IMR-90 (cell line): ENCODE results near the gene MSL3B. TPM values are rescaled to one million over a fixed set of nuclear protein-coding genes. Genes with fewer than 3 reads are reported as not detected.

Experiments used
- polyA plus RNA-seq, 3 experiments: library from polyadenylated mRNA; depleted of rRNA; stranded (reverse); fragments of >200 nt; gene quantifications; 2 replicates each; pipeline ENCODE4 v1.2.3, GENCODE V29; 2012; ENCODE audit warnings: low replicate concordance in 1 of 3
- total RNA-seq: library from RNA; depleted of rRNA; stranded (reverse); fragments of >200 nt; gene quantifications from 2 replicates; pipeline ENCODE4 v1.2.3, GENCODE V29; 2012; rRNA removed

MSL3B gene

Other genes with a start within 250 kb of the MSL3B start
- gene UGT1A10, start 231.9 kb downstream of the MSL3B start, total RNA-seq = not detected in 2 replicates
- gene UGT1A10, start 231.9 kb downstream of the MSL3B start, polyA plus RNA-seq (2012; rRNA removed) = not detected in 2 replicates
- gene UGT1A9, start 196.5 kb downstream of the MSL3B start, total RNA-seq = not detected in 2 replicates
- not detected in 2 replicates for gene UGT1A9, start 196.5 kb downstream of the MSL3B start, polyA plus RNA-seq (2012; rRNA removed)
- gene UGT1A7, start 186.5 kb downstream of the MSL3B start, total RNA-seq = not detected in 2 replicates
- gene UGT1A7, start 186.5 kb downstream of the MSL3B start, polyA plus RNA-seq (2012; rRNA removed) = not detected in 2 replicates
- gene UGT1A6, start 175.5 kb downstream of the MSL3B start, total RNA-seq = not detected in 2 replicates
- gene UGT1A6, start 175.5 kb downstream of the MSL3B start, polyA plus RNA-seq (2012; rRNA removed) = not detected in 2 replicates
- gene UGT1A5, start 155.5 kb downstream of the MSL3B start, total RNA-seq = not detected in 2 replicates
- gene UGT1A5, start 155.5 kb downstream of the MSL3B start, polyA plus RNA-seq (2012; rRNA removed) = not detected in 2 replicates
- gene UGT1A4, start 149.7 kb downstream of the MSL3B start, total RNA-seq = not detected in 2 replicates
- gene UGT1A4, start 149.7 kb downstream of the MSL3B start, polyA plus RNA-seq (2012; rRNA removed) = not detected in 2 replicates
- gene UGT1A3, start 139.3 kb downstream of the MSL3B start, total RNA-seq = not detected in 2 replicates
- not detected in 2 replicates for gene UGT1A3, start 139.3 kb downstream of the MSL3B start, polyA plus RNA-seq (2012; rRNA removed)
- not detected in 2 replicates for gene UGT1A1, start 108.1 kb downstream of the MSL3B start, total RNA-seq
- gene UGT1A1, start 108.1 kb downstream of the MSL3B start, polyA plus RNA-seq (2012; rRNA removed) = not detected in 2 replicates
- gene MROH2A, start 90.1 kb downstream of the MSL3B start, total RNA-seq = not detected in 2 replicates
- not detected in 2 replicates for gene MROH2A, start 90.1 kb downstream of the MSL3B start, polyA plus RNA-seq (2012; rRNA removed)
- 22.6 and 24.2 TPM in 2 replicates for gene HJURP, start 13.9 kb downstream of the MSL3B start, total RNA-seq
- 26.5 and 27.1 TPM in 2 replicates for gene HJURP, start 13.9 kb downstream of the MSL3B start, polyA plus RNA-seq (2012; rRNA removed)
- not detected in 2 replicates for gene TRPM8, start 49.0 kb upstream of the MSL3B start, total RNA-seq
- 0.10 TPM in 1 of 2 replicates, not detected in the other for gene TRPM8, start 49.0 kb upstream of the MSL3B start, polyA plus RNA-seq (2012; rRNA removed)
- not detected in 2 replicates for gene SPP2, start 182.3 kb upstream of the MSL3B start, total RNA-seq
- not detected in 2 replicates for gene SPP2, start 182.3 kb upstream of the MSL3B start, polyA plus RNA-seq (2012; rRNA removed)